Stimulated activated CD8-positive, alpha-beta memory T cell treated with anti-CD3 and anti-CD28 coated beads, Interleukin-12 subunit alpha, Interleukin-12 subunit beta, amount 100 ng/mL, for 1 hour (primary cell): Measurements from ENCODE around the gene UTP4.

ENCODE experiments used
- DNase-seq: peaks from one replicate; pipeline ENCODE4 v3.0.0-alpha.2; 2020; ENCODE audit warnings: low read depth

The UTP4 gene

GRCh38 chr16:69176033-69176800, 43.8 kb downstream of the UTP4 start:
- no peak for DNase-seq

GRCh38 chr16:69179328-69180010, 47.0 kb downstream of the UTP4 start:
- DNase-seq = no peak

GRCh38 chr16:69180011-69180338, 47.5 kb downstream of the UTP4 start:
- DNase-seq = no peak

- no peak for DNase-seq
Measured at GRCh38 chr16:69182730-69183416, 50.4 kb downstream of the UTP4 start.

- DNase-seq = peak; percentile 67
Measured at GRCh38 chr16:69186642-69187445, 54.4 kb downstream of the UTP4 start, which contains the start of gene SNTB2. TSS of gene SNTB2 (plus strand) at chr16:69187164. CDS start at chr16:69187167, 3 bp downstream.

GRCh38 chr16:69187446-69188235, 55.2 kb downstream of the UTP4 start:
- DNase-seq = peak; percentile 6

- peak; percentile 1 for DNase-seq
Measured at GRCh38 chr16:69188236-69188549, 55.7 kb downstream of the UTP4 start.

- DNase-seq = no peak
Measured at GRCh38 chr16:69188716-69189115, 56.3 kb downstream of the UTP4 start.

- DNase-seq = no peak
Measured at GRCh38 chr16:69190046-69190588, 57.7 kb downstream of the UTP4 start.

- DNase-seq = no peak
Measured at GRCh38 chr16:69190598-69190997, 58.1 kb downstream of the UTP4 start.

- DNase-seq = no peak
Measured at GRCh38 chr16:69191136-69191535, 58.7 kb downstream of the UTP4 start.

GRCh38 chr16:69193855-69194254, 61.4 kb downstream of the UTP4 start:
- DNase-seq = no peak

- DNase-seq = no peak
Measured at GRCh38 chr16:69194488-69194887, 62.0 kb downstream of the UTP4 start.

- DNase-seq = no peak
Measured at GRCh38 chr16:69195369-69196029, 63.0 kb downstream of the UTP4 start.

- DNase-seq = no peak
Measured at GRCh38 chr16:69197573-69197972, 65.1 kb downstream of the UTP4 start.

- DNase-seq = no peak
Measured at GRCh38 chr16:69199382-69199781, 66.9 kb downstream of the UTP4 start.

- no peak for DNase-seq
Measured at GRCh38 chr16:69201291-69201690, 68.8 kb downstream of the UTP4 start.

- no peak for DNase-seq
Measured at GRCh38 chr16:69201787-69202186, 69.3 kb downstream of the UTP4 start.

GRCh38 chr16:69204172-69204571, 71.7 kb downstream of the UTP4 start:
- no peak for DNase-seq

- DNase-seq = no peak
Measured at GRCh38 chr16:69209735-69210134, 77.3 kb downstream of the UTP4 start.

GRCh38 chr16:69217433-69217832, 85.0 kb downstream of the UTP4 start:
- no peak for DNase-seq
